ENCODE data around the gene FYN.

GRCh38 chr6:111871207-111871606 lies 2.0 kb downstream of the FYN start:
- TF ChIP-seq POLR2A (IDR thresholded peaks at IDR 0.05; ENCODE audit: extremely low read depth, insufficient read length): no peak
- TF ChIP-seq CTCF (IDR thresholded peaks at IDR 0.05; ENCODE audit: low read depth, low read length): no peak
- no peak for TF ChIP-seq MYC (IDR thresholded peaks at IDR 0.05; ENCODE audit: low read depth, low read length)
- TF ChIP-seq MAX (IDR thresholded peaks at IDR 0.05; ENCODE audit: low read depth, low read length): no peak
